Activated T-cell treated with anti-CD3 and anti-CD28 coated beads, Interleukin-2, amount 50 U/mL, for 72 hours (primary cell): ENCODE measurements around the gene NUAK1. TPM values are rescaled to one million over a fixed set of nuclear protein-coding genes. Genes with fewer than 3 reads are reported as not detected.

ENCODE experiments used
- ATAC-seq, 2 donors: fragments of 150-1000 bp; cut with Tn5 transposase; replicated peaks in 1 of 2; 2 replicates each; pipeline ENCODE4 v1.10.0; 2021; ENCODE audit warnings: moderate library complexity in 2 of 2, mild to moderate bottlenecking in 1 of 2
- DNase-seq, 2 donors: peaks; one replicate each; pipeline ENCODE4 v3.0.0; 2021 to 2022; ENCODE audit warnings: mixed read lengths in 1 of 2
- H3K27ac Mint-ChIP-seq: one replicate; pipeline ENCODE4 v1.8.0; 2022; ENCODE audit warnings: mild to moderate bottlenecking, moderate library complexity, mixed read lengths
- H3K27me3 Mint-ChIP-seq: one replicate; pipeline ENCODE4 v1.8.0; 2022; ENCODE audit warnings: low read depth, mixed read lengths
- H3K36me3 Mint-ChIP-seq, 2 donors: one replicate each; pipeline ENCODE4 v1.8.0; 2022; ENCODE audit warnings: mixed read lengths in 2 of 2, mild to moderate bottlenecking in 1 of 2; ENCODE audit not compliant: insufficient read depth in 2 of 2
- H3K4me1 Mint-ChIP-seq: one replicate; pipeline ENCODE4 v1.8.0; 2022; ENCODE audit warnings: low read depth, mixed read lengths
- H3K4me3 Mint-ChIP-seq, 2 donors: one replicate each; pipeline ENCODE4 v1.8.0; 2022; ENCODE audit warnings: mild to moderate bottlenecking in 2 of 2, mixed read lengths in 2 of 2, moderate library complexity in 2 of 2
- H3K9me3 Mint-ChIP-seq, 2 donors: one replicate each; pipeline ENCODE4 v1.8.0; 2022; ENCODE audit warnings: mixed read lengths in 2 of 2
- total RNA-seq, 2 donors: library from RNA; stranded (reverse); gene quantifications; one replicate each; pipeline ENCODE4 v1.2.3, GENCODE V29; 2022

The NUAK1 gene
- under 1 TPM; 0.14 TPM for total RNA-seq

DNA sequence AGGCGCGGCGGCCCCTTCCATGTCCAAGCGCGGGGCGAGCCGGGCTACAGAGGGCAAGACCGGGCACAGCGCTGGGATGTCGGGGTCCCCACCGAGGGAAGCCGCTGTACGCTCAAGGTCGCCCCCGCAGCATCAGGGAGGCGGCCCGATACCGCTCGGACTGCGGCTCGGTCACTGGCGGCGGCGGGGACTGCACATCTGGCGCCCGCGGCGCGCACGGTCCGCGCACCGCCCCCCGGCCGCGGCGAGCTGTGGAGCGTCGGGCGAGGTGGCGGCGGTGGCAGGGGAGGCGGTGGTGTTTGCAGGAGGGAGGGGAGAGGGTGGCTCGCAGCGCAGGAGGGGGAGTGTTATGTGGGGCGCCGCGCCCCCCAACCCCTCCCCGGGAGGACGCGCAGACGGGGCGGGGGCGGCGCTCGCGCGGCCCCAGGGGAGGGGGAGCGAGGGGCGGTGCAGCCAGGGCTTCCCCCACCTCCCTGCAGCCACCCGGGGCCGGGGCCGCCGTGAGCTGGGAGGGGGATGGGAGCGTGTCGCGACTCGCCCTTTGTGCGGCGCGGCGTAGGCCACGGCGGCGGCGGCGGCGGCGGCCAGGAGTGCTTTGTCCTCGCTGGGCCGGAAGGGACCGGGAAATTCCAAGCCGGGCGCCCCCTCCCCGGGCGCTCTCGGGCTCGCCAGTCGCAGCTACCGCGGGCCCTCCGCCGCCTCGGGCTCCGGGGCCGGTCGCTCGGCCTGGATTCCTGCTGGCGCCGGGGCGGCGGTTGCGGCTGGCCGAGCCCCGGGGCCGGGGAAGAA is at the start of gene NUAK1:
Gene NUAK1, minus strand, starts transcription at position 322 of the 789 bp plus-strand sequence. Its CDS starts 301 bp downstream, at position 21.
- ATAC-seq: peak; percentile 58 to 65
- Mint-ChIP-seq H3K27me3 (peaks cover 77% of the 10 kb centered on the region), H3K27ac (no peak within 1 kb of the TSS), H3K4me1 (peaks cover 7% of the 10 kb centered on the region), H3K9me3 (no peaks in the 10 kb centered on the region), H3K4me3 (peak within 1 kb of the TSS; percentile 57 to 77), H3K36me3 (no peaks in the 10 kb centered on the region)
- DNase-seq: peak; percentile 25 to 38

DNA sequence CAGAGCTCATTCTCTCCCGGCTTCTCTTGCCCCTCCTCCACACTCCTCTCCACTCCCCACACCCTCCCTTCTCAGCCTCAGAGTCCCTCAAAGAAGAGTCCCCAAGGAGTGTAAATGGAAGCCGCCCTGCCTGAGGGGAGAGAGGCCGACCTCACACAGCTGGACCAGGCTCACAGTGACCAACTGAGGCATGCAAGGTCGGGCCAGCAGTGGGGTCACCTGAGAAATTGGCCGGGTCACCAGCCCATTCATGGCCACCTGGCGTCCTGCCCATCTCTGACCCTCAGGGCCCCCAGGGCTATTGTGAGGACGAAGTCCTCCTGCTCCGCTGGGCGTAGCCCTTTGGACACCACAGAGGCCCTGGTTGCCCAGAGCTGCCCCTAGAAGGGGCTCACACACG is 49.5 kb upstream of the NUAK1 start:
- H3K27me3 Mint-ChIP-seq: peaks cover 27% of the 10 kb centered on the region
- H3K27ac Mint-ChIP-seq: no peak overlapping the region
- no peaks in the 10 kb centered on the region for H3K9me3 Mint-ChIP-seq
- DNase-seq (no peak), ATAC-seq (no peak)
- H3K4me3 Mint-ChIP-seq: no peak overlapping the region
- H3K4me1 Mint-ChIP-seq: no peaks in the 10 kb centered on the region
- H3K36me3 Mint-ChIP-seq: no peaks in the 10 kb centered on the region

DNA sequence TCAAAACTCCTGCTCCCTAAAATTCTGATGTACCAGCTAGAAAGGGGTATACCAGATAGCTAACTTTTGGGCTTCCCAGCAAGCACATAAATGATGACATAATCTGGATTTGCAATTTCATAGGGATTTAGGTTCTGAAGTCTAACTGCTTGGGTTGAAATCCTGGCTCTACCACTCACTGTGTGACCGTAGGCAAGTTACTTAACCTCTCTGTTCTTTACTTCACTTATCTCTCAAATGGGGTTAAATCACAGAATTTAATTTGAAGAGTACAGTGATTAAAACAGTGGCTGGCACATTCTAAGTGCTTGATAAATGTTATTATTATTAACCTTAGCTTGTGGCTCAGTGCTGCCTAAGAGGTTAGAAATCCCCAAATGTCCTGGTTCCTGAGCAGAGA is 49.1 kb upstream of the NUAK1 start:
- DNase-seq: no peak
- no peak overlapping the region for H3K27ac Mint-ChIP-seq
- peaks cover 27% of the 10 kb centered on the region for H3K27me3 Mint-ChIP-seq
- no peak for ATAC-seq
- no peaks in the 10 kb centered on the region for H3K36me3 Mint-ChIP-seq
- no peaks in the 10 kb centered on the region for H3K9me3 Mint-ChIP-seq
- no peak overlapping the region for H3K4me3 Mint-ChIP-seq
- no peaks in the 10 kb centered on the region for H3K4me1 Mint-ChIP-seq

DNA sequence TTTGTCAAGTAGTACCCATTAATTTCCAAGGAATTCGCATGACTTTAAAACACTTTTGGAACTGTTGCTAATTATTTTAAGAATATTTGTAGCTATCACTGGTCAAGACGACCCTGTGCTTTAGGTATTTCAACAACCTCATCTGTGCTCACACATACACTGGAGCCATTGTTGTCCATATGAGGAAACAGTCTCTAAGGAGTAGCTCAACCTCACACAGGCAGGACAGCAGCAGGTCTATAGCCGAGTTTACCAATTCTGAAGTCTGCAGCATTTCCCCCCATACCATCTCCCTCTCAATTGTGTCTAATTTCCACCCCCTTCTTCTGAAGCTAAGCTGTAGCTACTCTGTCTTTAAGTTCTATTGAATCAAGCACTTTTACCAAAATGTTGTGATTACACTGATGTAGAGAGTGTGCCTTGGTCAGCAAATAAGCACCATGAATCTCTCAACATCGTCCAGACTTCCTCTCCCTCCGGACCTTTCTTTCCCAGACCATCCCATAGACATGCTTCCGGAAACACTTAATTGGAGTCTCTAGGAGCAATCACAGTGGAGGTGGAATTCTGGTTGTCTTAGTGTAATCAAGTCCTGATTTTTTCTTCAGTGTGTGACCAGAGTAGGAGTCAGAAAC is 48.5 kb upstream of the NUAK1 start:
- H3K27ac Mint-ChIP-seq: no peak overlapping the region
- no peaks in the 10 kb centered on the region for H3K4me1 Mint-ChIP-seq

DNA sequence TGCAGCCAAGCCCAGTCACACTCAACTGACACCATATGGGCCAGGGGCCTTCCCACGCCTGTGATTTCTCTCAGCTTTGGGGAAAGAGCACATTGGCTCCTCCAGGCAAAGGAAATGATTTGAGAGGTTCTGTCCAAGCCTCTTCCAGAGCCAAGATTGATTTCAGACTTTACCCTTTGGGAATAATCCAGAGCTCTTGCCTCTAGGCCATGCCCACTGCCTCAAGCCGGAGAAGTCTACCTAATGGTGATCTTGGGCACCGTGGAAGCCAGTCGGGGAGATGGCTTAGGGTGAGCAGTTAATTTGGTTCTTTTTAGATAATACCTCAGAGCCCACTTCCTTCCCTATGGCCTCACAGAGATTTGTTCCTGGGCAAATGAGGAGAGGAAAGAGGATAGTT is 45.0 kb upstream of the NUAK1 start:
- H3K4me3 Mint-ChIP-seq: no peak overlapping the region
- H3K9me3 Mint-ChIP-seq: no peaks in the 10 kb centered on the region
- DNase-seq (no peak), ATAC-seq (no peak)
- H3K27ac Mint-ChIP-seq: no peak overlapping the region
- H3K27me3 Mint-ChIP-seq: peaks cover 11% of the 10 kb centered on the region
- H3K36me3 Mint-ChIP-seq: no peaks in the 10 kb centered on the region
- no peaks in the 10 kb centered on the region for H3K4me1 Mint-ChIP-seq

More for the DNA sequence above, 48.5 kb upstream of the NUAK1 start:
- Mint-ChIP-seq H3K36me3 (no peaks in the 10 kb centered on the region), H3K4me3 (no peak overlapping the region), H3K27me3 (peaks cover 27% of the 10 kb centered on the region), H3K9me3 (no peaks in the 10 kb centered on the region)
- DNase-seq: no peak
- ATAC-seq: no peak

DNA sequence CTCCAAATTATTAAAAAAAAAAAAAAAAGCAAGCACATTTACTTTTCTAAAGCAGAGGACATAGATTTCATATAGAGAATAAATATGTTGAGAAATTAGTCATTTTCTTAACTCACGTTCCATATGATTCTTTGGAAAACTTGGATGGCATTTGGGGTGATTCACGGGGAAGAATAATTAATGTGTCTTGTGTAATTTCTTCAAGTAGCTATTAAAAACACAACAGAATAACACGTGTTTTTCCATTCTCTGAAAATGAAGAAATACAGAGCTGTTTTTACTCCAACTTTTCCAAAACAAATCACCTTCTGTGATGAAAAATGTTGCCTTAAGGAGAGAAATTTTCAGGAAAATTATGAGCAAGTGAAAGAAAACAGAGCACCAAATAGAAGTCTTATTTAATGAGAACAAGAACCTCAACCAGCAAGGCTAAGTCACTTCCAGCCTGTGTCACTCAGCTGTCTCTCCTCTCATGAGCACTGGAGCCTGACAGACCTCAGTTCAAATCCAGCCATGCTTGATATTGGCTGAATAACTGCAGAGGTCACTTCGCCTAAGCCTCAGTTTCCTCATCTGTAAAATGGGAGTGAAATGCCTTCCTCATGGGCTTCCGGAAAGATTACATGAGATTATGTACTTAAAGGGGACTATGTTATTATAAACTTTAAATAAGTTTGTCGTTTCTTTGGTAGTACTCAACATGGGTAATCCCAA is 42.8 kb upstream of the NUAK1 start:
- H3K27ac Mint-ChIP-seq: no peak overlapping the region
- H3K9me3 Mint-ChIP-seq: no peaks in the 10 kb centered on the region
- no peaks in the 10 kb centered on the region for H3K4me1 Mint-ChIP-seq
- H3K4me3 Mint-ChIP-seq: no peak overlapping the region
- H3K36me3 Mint-ChIP-seq: no peaks in the 10 kb centered on the region
- peaks cover 11% of the 10 kb centered on the region for H3K27me3 Mint-ChIP-seq
- ATAC-seq: no peak
- DNase-seq: no peak

DNA sequence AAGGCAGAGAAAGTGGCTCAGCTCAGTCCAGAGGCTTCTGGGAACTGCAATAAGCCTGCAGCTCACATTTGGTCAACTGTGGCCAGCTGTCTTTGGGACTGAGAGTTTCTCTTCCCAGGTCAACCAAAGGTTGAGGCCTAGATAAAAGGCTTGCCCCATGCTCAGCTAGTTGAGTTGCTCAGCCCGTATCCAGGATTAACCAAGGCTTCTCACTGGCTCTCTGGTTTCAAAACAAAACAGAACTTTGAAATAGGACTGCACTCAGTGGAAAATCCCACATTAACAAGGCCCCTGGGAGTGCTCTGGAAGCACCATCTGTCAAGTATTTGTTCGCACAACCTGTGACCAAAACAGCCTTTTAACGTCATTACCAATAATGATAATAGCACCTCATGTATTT is 40.3 kb upstream of the NUAK1 start:
- H3K27me3 Mint-ChIP-seq: no peaks in the 10 kb centered on the region
- no peaks in the 10 kb centered on the region for H3K36me3 Mint-ChIP-seq
- H3K27ac Mint-ChIP-seq: no peak overlapping the region
- no peak overlapping the region for H3K4me3 Mint-ChIP-seq
- no peaks in the 10 kb centered on the region for H3K9me3 Mint-ChIP-seq
- DNase-seq: no peak
- no peaks in the 10 kb centered on the region for H3K4me1 Mint-ChIP-seq
- no peak for ATAC-seq

DNA sequence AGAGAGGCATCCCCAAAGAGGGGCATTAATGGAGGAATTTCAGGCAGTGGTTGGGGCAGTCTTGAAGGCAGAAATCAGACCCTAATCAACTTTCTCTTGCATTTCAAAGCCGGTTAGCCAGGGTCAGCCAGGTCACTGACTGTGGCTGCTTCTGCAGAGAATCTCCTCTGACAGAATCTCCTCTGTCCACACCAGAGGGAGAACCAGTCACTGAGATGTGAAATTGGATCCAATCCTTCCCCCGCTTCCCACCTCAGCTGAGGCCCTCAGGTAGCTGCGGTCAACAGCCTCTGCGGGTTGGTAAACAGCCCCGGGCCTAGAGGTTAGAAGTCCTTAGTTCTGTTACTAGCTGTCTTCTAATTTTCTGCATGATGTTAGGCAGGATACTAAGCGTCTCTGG is 39.8 kb upstream of the NUAK1 start:
- no peaks in the 10 kb centered on the region for H3K9me3 Mint-ChIP-seq
- no peaks in the 10 kb centered on the region for H3K36me3 Mint-ChIP-seq
- H3K27me3 Mint-ChIP-seq: no peaks in the 10 kb centered on the region
- ATAC-seq (no peak), DNase-seq (no peak)
- H3K27ac Mint-ChIP-seq: no peak overlapping the region
- H3K4me1 Mint-ChIP-seq: no peaks in the 10 kb centered on the region
- no peak overlapping the region for H3K4me3 Mint-ChIP-seq

DNA sequence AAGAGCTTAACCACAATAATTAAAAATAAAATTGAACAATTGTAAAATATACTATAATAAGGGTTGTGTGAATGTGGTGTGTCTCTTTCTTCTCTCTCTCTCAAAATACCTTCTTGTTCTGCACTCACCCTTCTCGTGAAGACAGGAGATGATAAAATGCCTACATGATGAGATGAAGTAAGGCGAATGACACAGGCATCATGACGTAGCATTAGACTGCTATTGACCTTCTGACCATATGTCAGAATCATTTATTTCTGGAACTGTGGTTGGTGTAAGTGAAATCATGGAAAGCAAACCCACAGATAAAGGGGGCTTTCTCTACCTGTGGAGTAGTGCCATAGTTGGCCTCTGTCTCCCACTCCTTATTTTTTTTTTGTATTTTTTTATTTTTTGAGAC is 37.8 kb upstream of the NUAK1 start:
- DNase-seq (no peak), ATAC-seq (no peak)
- Mint-ChIP-seq H3K36me3 (no peaks in the 10 kb centered on the region), H3K4me1 (no peaks in the 10 kb centered on the region), H3K27ac (no peak overlapping the region), H3K27me3 (peaks cover 4% of the 10 kb centered on the region), H3K9me3 (no peaks in the 10 kb centered on the region), H3K4me3 (no peak overlapping the region)

DNA sequence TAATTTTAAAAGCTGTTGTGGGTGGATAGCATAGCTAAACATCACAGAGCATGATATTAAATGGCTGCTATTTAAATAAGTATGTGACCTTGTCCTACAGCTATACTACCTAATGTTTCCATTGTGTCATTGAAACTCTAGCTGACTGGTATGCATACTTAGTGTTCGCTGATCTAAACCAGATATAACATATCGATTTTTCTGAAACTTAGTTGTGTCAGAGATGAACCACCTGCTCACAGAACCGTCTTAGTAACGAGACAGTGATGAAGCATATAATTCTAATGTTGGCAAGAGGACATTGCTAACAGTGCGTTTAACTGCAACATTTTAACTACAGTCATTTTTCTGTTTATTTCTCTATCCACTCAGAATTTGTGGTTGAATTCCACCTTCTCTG is 36.1 kb upstream of the NUAK1 start:
- no peak overlapping the region for H3K27ac Mint-ChIP-seq

DNA sequence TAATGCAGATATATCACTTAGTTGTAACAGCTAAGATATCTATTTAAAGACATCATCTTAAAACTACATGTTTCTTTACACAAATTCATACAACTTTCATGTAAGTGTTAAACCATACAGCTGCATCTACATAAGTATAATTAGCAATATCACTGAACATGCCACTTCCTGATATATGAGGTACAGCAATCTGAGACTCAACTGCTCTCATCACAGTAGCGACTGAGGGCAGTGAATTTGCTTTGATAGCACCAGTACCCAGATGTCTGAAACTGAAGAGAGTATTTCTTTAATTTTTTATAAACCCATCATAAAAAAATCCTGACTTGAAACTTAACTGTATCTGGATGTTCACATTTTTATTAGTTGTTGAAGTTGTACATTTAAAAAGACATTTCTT is 34.7 kb upstream of the NUAK1 start:
- no peak for DNase-seq
- no peak overlapping the region for H3K4me3 Mint-ChIP-seq
- H3K36me3 Mint-ChIP-seq: no peaks in the 10 kb centered on the region

More for the DNA sequence above, 36.1 kb upstream of the NUAK1 start:
- no peaks in the 10 kb centered on the region for H3K36me3 Mint-ChIP-seq
- ATAC-seq (peak in 1 of 2 donors; percentile 32), DNase-seq (no peak)
- H3K27me3 Mint-ChIP-seq: peaks cover 8% of the 10 kb centered on the region
- peak overlapping the region in 1 of 2 donors; percentile 29 for H3K4me3 Mint-ChIP-seq
- H3K9me3 Mint-ChIP-seq: no peaks in the 10 kb centered on the region
- H3K4me1 Mint-ChIP-seq: peaks cover 8% of the 10 kb centered on the region

DNA sequence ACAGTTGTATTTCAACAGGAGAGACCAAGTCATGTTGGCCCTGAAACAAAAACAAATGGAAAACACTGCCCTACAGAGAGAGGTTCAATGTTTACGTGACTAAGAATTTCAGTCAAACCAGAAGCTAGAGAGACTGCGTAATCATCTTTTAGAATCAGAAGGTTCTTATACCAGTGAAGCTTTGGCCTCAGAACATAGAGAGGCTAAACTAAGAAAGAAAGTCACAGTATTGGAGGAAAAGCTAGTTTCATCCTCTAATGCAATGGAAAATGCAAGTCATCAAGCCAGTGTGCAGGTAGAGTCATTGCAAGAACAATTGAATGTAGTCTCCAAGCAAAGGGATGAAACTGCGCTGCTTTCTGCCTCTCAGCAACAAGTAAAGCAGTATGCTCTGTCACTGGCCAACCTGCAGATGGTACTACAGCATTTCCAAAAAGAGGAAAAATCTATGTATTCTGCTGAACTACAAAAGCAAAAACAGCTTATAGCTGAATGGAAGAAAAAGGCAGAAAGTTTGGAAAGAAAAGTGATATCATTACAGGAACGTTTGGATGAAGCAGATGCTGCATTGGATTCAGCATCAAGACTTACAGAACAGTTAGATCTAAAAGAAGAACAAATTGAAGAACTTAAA is 32.5 kb upstream of the NUAK1 start:
- peak in 1 of 2 donors; percentile 18 for DNase-seq
- peaks cover 0 to 8% of the 10 kb centered on the region in 2 donors for H3K9me3 Mint-ChIP-seq
- H3K36me3 Mint-ChIP-seq: peaks cover 0 to 2% of the 10 kb centered on the region in 2 donors
- H3K27ac Mint-ChIP-seq: peak overlapping the region; percentile 28
- ATAC-seq: peak; percentile 85 to 94
- peaks cover 35% of the 10 kb centered on the region for H3K27me3 Mint-ChIP-seq
- H3K4me3 Mint-ChIP-seq: peak overlapping the region in 1 of 2 donors; percentile 34
- peaks cover 8% of the 10 kb centered on the region for H3K4me1 Mint-ChIP-seq

More for the DNA sequence above, 34.7 kb upstream of the NUAK1 start:
- Mint-ChIP-seq H3K27me3 (peaks cover 17% of the 10 kb centered on the region), H3K27ac (no peak overlapping the region), H3K9me3 (peaks cover 0 to 5% of the 10 kb centered on the region in 2 donors), H3K4me1 (peaks cover 8% of the 10 kb centered on the region)
- no peak for ATAC-seq

DNA sequence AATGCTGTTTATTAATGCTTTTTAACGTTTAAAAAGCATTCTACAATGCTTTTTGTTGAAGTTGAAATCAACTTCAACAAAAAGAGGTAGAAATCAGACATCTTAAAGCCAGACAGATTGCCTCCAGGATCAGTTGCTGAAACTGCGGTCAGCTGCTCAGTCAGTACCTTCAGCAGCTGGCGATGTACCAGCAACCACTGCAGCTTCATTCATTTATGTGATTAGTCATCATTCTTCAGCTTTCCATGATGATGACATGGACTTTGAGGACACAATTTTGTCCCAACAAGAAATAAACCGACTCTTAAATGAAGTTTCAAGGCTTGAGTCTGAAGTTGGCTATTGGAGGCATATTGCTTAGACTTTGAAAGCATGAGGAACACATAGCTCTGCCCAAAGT is 31.5 kb upstream of the NUAK1 start:
- Mint-ChIP-seq H3K4me1 (peaks cover 8% of the 10 kb centered on the region), H3K9me3 (peaks cover 0 to 8% of the 10 kb centered on the region in 2 donors), H3K36me3 (peaks cover 0 to 4% of the 10 kb centered on the region in 2 donors), H3K27me3 (peaks cover 45% of the 10 kb centered on the region), H3K4me3 (no peak overlapping the region), H3K27ac (no peak overlapping the region)
- no peak for DNase-seq
- no peak for ATAC-seq
